NCI-H748 (cell line): ENCODE measurements around the gene ERVH48-1.
"Not testable (repeated sequence)": the region's sequence is repeated elsewhere in the genome, so short reads cannot be mapped to it uniquely, and the experiment has no call there.

Experiments used
- DNase-seq: peaks from one replicate; lab custom pipeline; 2025; ENCODE audit not compliant: unreplicated experiment; lab: John Stamatoyannopoulos, UW

Gene ERVH48-1

DNA sequence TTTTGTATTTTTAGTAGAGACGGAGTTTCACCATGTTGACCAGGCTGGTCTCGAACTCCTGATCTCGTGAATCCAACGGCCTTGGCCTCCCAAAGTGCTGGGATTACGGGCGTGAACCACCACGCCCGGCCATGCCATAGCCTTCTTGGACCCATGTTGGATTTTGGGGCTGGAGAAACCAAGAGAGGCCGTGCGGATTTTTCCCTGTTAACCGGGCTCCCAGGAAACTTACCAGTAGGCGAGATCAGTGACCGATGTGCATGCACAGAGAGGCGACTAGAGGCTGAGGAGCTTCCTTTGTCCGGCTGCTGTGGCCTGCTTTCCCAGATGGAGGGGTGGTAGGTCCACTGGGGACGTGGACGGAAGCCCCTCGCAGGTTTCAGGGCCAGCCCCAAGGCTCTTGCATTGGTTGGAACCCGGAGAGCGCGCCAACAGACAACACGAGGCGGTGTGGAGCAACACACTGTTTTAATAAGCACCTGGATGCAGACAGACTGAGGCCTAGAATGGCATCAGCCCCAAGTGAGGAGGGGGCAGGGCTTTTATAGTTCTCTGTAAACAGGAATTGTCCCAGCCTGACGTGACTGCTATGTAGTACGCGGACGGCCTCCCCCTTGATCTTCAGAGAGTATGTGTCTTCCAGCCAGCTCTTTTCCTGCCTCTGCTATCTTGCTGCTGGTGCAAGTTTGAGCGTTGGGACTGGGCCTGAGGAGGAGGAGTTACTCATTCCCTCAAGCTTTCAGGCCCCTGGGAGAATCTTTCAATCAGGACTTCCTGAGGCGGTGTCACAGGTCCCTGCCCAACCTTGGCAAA lies at the start of gene ERVH48-1:
Gene ERVH48-1, minus strand, starts transcription at position 517 of the 813 bp plus-strand sequence. CDS start 6,624 bp downstream, outside the sequence.
- DNase-seq, result no peak

DNA sequence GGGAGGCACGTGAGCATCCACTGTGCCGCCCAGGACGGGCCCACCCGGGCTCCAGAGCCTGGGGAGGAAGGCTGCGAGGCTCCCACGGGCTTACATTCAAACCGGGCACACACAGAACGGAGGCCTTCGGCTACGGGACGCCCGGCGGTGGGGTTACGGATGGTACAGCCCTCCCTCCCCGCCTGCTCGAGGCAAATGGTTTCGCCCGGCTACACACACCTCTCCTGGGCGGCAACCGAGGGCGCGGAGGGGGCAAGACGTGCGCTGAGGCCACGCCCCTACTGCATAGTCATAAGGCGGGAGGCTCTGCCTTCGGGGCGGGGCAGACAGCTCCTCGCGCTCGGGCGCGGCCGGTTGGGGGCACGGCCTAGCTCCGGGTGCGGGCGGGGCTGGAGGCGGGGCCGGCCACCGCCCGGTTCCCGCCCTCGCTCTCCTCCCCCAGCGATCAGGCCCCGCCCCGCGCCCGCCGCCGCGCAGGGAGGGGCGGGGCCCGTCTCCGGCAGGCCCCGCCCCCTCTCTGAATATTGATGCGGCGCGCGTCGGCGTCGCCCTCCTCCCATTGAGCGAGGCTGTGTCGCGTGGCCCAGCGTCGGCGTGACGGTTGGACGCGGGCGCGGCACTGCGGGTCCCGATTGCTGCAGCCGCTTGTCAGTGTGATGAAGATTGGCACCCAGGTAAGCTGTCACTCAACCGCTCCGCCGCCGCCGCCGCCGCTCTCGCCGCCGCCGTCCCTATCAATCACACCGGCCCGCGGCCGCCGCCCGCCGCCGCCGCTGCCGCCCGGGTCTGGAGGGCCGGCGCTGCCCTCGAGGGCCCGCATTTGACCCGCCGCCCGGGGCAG lies 48.8 kb upstream of the ERVH48-1 start, which contains the start of gene PKNOX1:
Gene PKNOX1, plus strand, starts transcription at position 572 of the 841 bp plus-strand sequence. CDS start 29,820 bp downstream, outside the sequence.
- DNase-seq, result peak; percentile 98

DNA sequence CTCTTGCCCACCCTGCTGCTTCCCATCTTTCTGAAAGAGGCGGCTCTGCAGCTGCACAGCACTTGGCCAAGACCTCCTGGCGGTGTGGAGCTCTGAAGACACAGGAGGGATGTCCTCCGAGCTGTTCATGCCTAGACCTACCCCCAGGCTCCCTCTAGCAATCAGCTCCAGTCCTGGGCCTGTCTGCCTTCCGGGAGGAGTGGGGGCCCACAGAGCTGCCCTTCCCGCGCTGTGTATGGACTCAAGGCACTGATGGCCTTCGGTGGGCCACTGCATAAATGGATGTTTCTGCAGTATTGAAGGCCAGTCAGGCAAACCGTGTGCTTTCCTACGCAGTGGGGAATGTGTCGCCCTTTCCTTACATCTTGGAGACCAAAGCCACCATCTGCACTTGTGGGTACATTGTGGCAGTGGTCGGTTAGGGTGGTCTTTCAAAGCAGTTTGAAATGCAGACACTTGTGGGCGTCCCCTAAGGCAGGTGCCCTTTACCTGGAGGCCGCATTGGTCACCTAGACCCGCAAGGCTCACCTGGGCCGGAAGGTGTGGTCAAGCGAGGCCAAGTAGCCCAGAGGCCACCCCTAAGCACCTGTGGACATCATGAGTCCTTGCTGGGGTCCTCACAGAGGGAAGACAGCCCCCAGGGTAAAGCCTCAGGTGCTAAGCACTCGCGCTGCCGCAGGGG lies 48.0 kb upstream of the ERVH48-1 start:
- DNase-seq, result no peak

DNA sequence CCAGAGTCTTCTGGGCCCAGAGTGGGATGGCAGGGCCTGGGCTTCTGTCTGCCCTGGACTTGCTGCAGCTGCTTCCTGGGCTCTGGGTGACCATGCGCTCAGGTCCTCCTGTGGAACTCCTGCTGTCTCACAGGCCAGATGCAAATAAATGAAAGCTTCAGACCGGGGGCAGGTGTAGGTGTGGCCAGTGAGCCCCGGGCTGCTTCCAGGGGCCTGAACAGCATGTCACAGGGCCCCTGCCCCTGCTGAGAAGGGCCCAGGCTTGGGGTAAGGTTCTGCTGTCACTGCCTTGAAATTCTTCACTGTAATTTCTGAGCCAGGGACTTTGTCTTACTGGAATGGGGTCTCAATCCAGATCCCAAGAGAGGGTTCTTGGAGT lies 46.5 kb upstream of the ERVH48-1 start:
- DNase-seq, result no peak

DNA sequence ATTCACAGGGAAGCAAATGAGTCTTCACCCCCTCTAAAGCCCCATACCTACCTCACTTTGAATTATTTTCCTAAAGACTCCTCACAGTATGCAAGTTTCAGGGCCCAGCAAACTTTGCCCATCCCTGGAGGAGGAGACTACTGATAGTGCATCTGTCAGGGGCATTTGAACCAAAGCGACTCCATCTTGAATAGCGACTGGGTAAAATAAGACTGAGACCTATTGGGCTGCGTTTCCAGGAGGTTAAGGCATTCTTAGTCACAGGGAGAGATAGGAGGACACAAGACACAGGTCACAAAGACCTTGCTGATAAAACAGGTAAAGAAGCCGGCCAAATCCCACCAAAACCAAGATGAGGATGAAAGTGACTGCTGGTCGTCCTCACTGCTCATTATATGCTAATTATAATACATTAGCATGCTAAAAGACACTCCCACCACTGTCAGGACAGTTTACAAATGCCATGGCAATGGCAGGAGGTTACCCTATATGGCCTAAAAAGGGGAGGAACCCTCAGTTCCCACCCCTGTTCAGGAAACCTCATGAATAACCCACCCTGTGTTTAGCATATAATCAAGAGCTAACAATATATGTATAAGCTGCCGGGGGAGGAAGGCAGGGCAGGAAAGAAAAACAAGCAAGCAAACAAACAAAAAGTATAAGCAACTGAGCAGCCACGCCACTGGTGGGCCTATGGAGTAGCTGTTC lies 45.7 kb upstream of the ERVH48-1 start:
- DNase-seq, result no peak

DNA sequence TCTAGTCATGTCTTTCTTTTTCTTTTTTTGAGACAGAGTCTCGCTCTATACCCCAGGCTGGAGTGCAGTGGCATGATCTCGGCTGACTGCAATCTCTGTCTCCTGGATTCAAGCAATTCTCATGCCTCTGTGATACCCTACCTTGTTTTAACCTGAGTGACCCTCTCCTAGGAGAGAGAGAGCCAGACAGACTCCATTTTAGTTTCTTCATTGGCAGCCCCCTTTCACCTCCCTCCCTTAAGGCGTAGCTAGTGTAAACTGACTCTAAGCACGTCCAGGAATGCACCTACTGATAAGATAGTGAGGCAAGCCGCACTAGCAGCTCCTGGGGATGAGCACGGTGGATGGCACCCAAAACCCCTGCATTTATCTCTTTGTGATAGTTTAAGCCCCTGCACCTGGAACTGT lies 43.8 kb upstream of the ERVH48-1 start:
- DNase-seq, result no peak

DNA sequence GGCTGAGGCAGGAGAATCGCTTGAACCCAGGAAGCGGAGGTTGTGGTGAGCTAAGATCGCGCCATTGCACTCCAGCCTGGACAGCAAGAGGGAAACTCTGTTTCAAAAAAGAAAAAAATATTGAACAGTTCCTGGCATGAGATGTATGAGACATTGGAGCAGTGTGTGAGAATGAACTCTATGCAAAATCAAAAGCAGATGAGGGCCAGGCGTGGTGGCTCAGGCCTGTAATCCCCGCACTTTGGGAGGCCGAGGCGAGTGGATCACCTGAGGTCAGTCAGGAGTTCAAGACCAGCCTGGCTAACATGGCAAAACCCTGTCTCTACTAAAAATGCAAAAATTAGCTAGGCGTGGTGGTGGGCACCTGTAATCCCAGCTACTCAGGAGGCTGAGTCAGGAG lies 42.2 kb upstream of the ERVH48-1 start:
- not testable (repeated sequence) for DNase-seq

DNA sequence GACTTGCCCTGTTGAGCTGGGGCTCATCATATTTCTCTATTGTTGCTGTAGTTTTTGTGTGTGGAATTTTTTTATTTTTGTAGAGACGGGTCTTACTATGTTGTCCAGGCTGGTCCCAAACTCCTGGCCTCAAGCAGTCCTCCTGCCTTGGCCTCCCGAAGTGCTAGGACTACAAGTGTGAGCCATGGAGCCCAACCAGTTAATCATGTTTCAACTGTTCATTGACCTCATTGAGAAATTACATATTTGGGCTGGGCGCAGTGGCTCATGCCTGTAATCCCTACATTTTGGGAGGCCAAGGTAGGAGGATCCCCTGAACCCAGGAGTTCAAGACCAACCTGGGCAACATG lies 39.8 kb upstream of the ERVH48-1 start:
- no peak for DNase-seq

DNA sequence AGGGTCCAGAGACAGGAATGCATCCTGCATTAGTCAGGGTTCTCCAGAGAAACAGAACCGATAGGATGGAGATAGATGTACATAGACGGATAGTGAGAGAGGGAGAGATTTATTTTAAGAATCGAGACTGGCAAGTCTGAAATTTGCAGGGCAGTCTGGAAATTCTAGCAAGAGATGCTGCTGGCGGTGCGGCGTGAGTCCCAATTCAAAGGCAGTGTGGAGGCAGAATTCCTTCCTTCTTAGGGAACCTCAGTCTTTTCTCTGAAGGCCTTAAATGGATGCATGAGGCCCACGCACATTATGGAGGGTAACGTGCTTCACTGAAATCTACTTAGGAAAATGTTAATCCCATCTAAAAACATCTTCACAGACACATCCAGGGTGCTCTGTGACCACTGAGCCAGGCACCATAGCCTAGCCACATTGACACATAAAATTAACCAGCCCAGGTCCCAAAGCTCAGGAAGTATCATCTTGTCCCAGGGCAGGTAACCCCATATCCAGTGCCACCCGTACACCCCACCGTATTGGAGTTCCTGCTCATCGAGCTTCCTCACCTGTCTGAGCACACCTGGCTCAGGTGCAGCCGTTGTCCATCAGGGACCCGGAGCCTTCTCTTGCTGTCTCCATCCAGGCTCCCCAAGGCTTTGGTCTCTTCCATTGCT lies 39.2 kb upstream of the ERVH48-1 start:
- DNase-seq, result no peak

DNA sequence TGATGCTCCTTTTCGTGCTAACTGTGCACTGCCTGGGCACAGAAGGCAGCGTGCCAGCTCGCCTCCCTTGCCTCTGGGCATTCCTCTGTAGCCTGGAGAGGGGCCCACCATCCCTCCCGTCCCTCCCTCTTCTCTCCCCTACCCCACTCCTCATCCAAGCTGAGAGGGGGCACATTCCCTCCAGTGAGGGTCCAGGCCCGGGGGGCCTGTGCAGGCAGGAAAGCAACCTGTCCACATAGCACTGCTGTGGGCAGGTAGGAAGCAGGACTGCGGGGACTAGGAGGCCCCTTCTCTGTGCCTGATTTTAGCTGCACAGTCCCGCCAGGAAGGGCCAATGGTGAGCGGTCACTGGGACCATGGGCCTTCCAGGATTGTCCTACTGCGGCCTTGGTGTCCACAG lies 38.7 kb upstream of the ERVH48-1 start:
- DNase-seq, result no peak

DNA sequence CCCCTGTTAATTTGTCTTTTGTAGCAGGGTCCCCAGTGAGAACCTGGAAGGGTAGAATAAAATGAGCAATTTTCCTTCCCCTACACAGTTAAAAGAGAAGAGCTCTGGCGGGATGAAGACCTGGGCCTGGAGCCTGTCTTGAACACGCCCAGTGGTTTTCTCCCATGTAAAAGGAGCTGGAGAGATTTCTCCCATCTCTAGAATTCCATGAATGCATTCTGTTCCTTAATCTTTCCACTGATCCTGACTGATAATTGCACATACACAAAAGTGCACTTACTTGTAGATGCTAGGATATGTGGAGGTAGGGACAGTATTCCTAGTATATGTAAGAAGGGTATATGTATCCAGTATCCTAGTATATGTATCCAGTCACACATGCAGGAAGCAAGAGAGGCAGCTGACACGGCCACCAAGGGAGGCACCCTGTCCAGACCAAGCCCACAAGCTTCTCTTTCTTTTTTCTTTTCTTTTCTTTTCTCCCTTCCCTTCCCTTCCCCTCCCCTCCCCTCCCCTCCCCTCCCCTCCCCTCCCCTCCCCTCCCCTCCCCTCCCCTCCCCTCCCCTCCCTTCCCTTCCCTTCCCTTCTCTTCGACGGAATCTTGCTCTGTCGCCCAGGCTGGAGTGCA lies 37.1 kb upstream of the ERVH48-1 start:
- DNase-seq, result no peak

DNA sequence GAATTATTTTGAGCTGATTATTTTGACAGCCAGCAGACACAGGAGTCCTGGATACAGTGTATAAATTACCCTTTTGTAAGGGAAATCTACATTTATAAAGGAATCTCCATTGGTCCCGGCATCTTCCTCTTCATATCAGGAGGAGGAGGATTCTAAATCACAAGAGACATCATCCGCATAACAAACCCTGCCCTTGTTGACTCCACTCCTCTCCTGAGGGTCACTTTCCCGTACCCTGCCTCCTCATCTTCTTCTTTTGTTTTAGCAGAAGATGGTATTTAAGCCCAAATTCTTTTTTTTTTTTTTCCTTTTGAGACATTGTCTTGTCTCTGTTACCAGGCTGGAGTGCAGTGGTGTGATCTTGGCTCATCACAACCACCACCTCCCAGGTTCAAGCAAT lies 34.3 kb upstream of the ERVH48-1 start:
- no peak for DNase-seq

DNA sequence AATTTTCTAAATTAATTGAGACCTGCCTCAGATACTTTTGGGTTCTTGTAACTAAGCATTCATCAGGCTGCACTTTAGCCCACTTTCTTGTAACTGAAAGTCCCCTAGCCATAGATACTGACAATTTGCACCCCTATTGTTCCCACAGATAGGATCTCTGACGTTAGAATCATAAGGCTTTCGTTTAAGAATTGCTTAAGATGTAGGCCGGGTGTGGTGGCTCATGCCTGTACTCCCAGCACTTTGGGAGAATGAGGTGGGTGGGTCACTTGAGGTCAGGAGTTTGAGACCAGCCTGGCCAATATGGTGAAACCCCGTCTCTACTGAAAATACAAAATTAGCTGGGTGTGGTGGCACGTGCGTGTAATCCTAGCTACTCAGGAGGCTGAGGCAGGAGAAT lies 32.7 kb upstream of the ERVH48-1 start:
- not testable (repeated sequence) for DNase-seq

DNA sequence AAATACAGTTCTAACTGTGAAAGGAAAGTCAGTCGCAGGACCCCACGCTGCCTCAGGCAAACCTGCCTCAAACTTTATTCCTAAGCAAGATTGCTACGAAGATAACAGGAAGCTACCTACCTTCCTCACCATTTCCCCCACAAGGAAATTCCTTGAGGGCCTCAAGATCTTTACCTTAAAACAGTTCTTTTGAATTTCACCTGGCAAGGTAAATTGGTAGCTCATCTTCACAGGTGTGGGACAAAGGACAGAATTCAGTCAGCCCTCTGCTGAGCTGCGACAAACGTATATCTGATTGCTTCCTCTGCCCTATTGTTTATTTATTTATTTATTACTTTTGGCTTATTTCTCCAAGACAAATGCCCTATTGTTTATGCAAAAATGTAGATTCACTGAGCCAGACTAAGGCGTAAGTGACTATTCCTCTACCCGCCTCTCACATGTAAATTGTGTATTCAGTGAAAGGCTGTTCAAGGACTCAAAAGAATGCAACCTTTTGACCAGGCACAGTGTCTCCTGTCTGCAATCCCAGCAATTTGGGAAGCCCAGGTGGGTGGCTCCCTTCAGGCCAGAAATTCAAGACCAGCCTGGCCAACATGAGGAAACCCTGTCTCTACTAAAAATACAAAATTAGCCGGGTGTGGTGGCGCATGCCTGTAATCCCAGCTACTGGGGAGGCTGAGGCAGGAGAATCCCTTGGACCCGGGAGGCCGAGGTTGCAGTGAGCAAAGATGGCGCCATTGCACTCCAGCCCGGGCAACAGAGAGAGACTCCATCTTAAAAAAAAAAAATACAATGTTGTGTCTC lies 31.6 kb upstream of the ERVH48-1 start:
- DNase-seq, result no peak

DNA sequence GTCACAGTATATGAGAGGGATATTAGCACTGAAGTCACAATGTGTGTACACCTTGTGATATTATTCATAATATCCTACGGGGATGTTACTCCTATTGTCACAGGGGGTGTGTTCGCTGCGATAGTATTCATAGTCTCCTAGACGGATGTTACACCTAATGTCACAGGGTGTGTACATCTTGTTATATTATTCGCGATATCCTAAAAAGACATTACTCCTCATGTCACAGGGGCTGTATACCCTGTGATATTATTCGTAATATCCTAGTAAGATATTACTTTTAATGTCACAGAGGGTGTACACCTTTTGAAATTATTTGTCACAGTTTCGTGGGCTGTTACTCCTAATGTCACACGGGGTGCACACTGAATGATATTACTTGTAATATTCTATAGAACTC lies 25.8 kb upstream of the ERVH48-1 start:
- not testable (repeated sequence) for DNase-seq

DNA sequence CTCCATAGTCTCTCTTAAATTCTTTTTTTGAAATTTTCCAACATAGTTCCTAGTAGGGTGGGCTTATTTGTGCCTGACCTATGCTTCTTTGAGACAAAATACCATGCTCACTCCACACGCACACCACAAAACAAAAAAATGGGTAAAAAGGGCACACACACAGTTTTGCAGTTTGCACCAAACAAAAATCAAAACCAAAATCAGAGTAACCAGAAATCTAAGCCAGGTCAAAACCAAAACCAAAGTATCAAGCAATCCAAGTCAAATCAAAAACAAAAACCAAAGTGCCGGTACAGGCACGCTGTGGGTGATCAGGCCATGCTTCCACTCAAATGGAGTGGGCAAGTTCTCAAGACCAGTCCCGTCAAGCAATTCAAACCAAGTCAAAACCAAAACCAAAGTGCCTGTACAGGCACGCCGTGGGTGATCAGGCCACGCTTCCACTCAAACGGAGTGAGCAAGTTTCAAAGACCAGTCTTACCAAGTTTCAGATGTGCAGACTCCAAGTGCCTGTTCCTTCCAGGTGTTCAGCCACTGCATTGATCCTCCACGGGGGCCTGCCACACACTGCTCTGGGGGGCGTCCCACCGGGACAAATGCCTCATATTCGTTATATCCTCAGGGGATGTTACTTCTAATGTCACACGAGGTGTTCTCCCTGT lies 23.8 kb upstream of the ERVH48-1 start:
- not testable (repeated sequence) for DNase-seq

DNA sequence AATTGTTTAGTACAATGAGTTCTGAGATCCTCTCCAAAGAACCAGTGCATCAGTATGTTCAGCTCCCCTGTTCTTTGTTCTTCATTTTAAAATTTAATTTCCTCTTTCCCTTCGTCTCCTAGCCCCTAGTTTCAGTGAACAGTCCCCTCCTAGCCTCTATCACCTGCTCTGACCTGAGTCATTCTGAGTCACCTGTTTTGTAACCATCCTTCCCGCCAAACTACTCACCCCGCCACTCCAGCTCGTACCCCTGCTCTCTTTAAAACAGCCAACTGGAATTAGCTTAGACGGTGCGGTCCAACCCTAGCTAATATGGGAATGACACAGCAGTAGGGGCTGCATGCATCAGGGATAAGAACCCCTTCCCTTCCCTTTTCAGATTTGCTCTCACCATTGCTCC lies 16.8 kb upstream of the ERVH48-1 start:
- DNase-seq, result no peak

DNA sequence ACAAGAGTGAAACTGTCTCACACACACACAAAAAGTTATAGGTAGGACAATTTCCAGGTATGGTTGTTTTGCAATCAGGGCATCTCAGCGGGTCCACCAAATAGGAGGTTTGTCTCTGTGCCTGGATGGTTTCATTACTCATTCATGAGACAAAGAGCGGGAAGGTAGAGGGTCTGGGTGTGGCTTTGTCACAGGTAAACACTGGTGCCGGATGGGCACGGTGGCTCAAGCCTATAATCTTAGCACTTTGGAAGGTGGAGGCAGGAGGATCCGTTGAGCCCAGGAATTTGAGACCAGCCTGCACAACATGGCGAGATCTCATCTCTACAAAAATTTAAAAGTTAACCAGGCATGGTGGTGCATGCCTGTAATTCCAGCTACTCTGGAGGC lies 16.3 kb upstream of the ERVH48-1 start:
- DNase-seq, result peak; percentile 58
